Ammon's horn (tissue), 1 donor: ENCODE data around the gene BCAR3.
"Not testable (repeated sequence)": the region's sequence is repeated elsewhere in the genome, so short reads cannot be mapped to it uniquely, and the experiment has no call there.

Source experiments
- DNase-seq: peaks from one replicate; pipeline ENCODE4 v3.0.0-alpha.2; 2016; ENCODE audit warnings: low spot score

The BCAR3 gene

DNA sequence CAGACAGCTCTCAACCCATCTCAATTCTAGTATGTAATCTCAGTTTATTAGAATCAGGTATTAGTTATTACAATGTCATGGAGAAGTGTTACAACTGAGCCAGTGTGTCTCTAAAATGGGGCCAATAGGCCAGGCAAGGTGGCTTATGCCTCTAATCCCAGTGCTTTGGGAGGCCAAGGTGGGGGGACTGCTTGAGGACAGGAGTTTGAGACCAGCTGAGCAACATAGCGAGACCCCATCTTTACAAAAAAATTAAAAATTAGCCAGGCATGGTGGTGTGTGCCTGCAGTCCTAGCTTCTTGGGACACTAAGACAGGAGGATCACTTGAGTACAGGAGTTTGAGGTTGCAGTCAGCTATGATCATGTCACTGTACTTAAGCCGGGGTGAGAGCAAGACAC lies 104.9 kb downstream of the BCAR3 start:
- DNase-seq, result no peak

DNA sequence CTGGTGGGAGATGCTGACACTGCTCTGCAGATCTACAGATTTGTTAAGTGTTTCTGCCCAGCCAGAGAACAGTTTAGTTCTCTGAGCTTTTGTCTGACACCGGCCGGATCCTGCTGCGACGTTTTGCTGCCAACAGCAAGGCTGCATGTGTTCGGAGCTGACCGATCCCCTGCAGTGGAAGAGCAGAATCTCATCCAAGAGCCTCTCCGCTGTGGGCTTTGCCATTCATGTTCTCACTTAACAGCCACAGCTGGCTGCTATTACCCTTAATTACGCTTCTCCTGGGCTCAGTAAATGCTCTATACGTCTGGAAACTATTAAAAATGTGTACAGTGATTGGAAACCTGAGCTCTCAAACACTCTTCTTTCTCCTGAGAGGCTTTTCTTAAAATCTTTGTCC lies 105.3 kb downstream of the BCAR3 start:
- peak; percentile 67 for DNase-seq

DNA sequence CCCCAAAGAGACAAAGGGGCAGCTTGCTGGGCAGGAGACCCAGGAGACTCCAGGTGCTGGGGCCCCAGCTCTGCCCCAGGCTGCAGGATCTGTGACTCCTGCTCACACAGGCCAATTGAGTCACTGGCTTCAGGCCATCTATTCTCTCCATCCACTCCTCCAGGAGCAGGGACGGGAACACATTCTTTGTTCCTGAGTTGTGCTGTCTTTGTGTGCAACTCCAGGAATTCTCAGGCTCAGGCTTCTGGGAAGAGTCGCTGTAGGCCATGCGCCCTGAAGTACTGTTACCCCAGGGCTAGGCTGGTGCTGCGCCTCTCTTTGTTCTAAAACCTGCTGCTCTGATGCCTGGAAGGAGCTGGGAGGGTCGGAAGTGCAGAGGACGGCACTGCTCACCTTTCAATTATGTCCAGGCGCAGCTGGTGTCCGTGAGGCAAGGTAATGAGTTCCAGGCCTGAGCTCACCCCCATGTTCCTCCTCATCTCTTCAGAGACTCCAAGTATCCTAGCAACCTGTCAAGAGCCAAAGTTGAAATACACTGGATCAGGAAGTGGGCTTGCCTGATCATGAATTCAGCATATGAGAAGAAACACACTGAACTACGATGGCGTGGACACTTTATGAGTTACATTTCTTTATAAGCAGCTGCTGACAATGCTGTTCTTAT lies 105.9 kb downstream of the BCAR3 start:
- no peak for DNase-seq

DNA sequence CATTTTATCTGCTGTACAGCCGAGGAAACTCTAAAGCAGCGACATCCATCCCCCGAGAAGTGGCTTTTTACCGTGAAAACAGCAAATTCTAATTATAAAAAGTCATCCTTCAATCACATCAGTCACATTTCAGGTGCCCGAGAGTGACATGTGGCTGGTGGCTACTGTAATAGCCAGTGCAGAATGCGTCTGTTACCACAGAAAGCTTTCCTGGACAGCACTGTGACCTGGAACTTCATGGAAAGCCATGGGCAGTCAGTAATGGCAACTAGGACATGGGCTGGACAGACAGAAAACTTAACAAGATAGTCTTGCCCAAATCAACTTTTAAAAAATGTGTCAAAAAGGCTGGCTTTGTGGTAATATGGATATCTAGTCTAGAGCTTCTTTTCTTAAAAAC lies 106.6 kb downstream of the BCAR3 start:
- DNase-seq, result no peak

DNA sequence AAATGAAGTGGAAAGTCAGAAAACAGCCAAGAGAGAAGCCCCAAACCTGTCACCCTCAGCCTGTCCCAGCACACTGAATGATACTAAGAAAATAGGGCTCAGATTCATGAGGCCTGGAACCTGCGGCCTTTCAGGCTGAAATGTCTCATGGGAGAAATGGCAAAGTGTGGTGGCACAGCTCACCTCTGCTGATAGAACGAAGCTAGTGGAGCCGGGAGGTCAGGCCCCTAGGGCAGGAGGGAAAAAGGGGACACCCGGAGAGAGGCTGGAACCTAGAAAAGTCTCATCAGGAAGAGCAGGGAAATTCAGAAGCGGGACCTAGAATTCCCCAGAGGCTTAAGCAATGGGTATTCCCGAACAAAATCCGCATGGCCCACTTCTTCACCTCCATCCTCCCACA lies 107.1 kb downstream of the BCAR3 start:
- DNase-seq, result no peak

DNA sequence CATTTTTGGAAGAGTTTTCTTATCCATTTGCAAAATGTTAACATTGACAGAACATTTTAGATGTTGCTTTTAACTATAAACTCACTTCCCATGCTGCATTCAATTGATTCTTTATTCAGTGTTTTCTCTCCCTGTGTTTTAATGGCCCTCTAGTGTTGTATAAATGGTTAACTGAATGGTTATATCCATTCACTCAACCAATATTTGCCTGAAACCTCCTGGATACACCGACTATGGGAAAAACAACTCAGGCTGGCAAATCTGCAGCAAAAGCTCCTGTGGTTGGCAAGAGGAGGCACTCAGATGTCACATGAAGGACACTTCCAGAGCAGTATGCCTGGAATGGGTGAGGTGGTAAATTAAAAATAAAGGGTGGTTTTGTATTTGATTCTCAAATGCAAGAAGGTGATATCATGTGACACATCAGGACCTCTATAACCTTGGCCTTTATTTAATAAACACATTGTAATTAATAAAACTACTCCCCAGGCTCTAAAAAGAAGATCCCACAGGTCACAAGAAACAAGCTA lies 107.6 kb downstream of the BCAR3 start:
- DNase-seq, result no peak

DNA sequence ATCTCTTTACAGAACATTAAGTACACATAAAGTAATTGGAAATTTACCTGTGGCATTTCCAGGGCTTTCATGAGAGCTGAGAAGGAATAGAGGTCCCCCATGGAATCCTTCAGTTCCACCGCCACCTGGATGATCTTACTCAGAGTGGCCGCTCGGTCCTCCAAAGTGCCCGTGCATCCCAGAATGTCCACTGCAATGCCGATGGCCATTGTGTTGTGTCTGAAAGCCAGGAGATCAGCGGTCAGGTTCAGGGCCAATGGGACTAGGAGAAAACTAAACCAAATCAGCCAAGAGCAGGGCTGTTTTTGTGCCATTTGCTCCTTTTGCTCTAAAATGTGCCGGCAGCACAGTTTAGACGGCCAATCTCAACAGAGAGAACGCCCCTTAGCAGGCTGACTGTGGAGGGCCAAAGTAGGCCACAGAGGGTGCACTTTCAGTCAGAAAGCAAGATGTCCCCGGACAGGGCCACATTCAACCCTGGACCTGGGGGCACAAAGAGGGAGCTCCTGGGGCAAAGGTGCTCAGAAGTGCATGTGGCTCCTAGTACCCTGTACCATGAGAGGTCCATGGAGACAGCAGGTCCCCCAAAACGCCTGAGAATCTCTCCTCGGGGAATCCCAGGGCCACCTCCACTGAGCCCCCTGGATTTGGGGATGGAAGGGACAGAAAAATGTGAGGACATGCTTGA lies 109.9 kb downstream of the BCAR3 start:
- no peak for DNase-seq

DNA sequence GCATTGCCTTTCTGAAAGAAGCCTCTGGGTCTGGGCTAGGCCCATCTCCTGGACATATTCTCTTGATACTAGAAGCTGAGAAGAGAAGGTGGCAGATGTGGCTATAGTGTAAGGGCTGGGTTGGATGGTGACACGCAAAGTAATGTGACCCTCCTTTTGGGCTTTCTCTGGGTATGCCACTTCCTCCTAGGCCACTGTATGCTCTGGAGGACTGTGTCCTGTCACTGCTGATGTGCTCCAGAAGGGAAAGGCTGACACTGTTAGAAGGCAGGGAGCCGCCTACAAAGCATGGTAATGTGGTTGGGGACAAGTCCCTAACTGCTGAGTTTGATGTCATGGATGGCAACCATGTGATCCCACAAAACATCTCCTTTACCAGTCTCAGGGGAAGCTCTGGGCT lies 112.1 kb downstream of the BCAR3 start:
- DNase-seq, result no peak

DNA sequence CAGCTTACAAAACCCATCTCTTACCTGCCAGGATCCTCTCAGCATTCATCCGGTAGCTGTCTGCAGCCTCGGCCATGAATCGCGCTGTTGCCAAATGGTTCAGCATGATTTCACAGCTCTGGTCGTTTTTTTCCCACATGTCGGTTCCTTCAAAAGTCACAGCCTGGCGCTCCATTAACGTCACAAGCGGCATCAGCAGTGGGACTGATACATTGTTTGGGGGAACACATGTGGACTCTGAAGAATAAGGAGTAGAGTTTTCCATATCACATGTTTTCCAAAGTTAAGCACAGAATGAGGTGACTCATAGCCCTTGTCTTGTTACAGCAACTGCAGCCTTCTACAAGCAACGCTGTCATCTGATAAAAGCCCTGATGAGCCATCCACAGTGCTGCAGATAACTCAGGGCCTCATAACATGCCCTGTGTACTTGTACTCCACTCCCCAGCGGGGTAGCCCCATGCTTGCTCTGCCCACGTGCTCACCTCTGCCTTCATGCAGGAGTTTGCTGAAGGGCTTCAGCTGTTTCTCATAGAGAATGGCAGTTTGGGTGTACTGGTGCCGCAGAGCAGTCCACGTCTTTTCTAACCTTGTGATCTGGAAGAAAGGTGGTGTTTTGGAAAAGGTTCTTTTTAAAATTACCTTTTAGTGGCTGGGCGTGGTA lies 114.2 kb downstream of the BCAR3 start:
- DNase-seq, result no peak

DNA sequence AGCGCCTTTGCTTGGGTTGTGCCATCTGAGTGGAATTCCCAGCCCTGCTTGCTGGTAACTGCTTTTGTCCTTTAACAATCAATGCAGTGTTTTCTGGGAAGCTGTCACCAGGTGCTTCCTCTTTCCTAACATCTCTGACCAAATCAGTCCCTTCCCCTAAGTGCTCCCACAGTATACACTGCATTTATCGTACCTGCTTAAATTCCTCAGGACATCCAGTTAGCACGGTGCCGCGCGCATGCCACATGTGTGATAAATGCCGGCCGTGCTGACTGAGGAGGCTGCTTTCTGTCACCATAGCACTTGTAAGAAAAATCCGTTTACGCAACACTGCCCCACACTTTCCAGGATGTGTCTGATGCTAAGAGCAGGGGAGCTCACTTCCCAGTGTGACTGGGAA lies 115.4 kb downstream of the BCAR3 start:
- DNase-seq, result no peak

DNA sequence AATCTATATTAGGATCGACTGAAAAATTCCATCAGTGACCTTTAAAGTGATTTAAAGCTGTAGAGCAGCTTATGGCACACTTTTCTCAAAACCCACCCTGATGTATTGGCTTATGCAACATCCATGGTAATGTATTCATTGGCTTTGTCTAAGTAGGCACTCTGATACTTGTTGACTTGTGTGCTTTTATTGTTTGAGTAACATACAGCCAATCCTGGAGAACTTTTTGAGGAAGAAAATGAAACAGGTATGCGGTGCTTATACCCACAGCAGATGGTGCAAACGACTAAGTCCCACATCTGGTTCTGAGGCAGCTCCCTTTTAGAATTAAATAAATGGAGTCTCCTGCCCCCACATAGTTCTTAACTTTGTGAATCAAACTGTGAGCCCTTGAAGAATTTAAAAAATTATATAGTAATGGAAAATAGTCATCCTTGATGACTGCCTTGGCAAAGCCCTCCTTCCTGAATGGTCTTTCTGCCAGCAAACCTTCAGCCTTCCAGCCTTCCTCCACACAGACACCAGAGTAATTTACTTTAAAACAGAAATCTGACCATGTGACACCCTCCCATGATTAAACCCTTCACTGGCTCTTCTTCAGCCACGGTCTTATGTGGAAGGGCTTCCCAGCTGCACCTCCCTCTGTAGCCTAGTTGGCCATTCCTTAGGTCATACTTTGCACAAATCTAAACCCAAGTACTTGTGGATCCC lies 116.0 kb downstream of the BCAR3 start:
- no peak for DNase-seq

DNA sequence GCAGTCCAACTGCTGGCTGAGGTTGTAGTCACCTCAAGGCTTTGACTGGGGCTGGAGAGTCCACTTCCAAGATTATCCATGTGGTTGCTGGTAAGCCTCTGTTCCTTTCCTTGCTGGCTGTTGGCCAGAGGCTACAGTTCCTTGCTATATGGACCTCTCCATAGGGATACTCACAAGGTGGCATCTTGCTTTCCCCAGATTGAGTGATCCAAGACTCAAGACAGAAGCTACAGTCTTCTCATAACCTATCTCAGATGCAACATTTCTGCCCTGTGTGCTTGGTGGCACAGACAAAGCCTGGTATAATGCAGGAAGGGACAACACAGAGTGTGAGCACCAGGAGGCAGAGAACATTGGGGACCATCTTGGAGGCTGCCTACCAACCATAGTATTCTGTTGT lies 121.9 kb downstream of the BCAR3 start:
- DNase-seq, result no peak

DNA sequence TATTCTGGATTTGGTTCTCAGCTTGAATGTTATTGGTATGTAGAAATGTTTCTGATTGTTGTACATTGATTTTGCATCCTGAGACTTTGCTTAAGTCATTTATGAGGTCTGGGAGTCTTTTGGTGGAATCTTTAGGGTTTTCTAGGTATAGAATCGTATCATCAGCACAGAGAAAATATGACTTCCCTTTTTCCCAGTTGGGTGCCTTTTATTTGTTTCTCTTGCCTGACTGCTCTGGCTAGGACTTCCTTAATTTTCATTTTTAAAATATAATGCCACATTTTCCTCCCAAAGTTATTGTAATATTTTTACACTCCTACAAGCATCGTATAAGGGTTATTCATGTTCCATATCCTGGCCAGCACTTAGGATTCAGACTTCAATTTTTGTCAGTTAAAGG lies 122.6 kb downstream of the BCAR3 start:
- DNase-seq, result no peak

DNA sequence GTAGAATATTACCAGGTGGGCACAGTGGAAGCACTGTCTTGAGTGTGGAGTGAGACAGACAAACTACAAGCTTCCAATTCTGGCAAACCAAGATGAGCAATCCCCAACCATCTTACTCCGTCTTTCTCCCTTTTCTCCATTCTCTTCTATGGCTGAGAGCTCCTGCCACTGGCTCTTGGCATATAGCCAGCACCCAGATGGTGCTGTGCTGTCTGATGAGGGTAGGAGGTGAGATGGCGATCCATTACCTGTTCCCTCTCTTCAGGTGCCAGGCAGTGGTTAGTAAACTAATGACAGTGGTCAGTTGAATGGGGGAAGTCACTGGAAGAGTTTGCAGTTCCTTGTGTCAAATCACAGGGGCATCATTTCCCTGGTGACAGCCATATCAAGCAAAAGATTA lies 125.3 kb downstream of the BCAR3 start:
- no peak for DNase-seq

DNA sequence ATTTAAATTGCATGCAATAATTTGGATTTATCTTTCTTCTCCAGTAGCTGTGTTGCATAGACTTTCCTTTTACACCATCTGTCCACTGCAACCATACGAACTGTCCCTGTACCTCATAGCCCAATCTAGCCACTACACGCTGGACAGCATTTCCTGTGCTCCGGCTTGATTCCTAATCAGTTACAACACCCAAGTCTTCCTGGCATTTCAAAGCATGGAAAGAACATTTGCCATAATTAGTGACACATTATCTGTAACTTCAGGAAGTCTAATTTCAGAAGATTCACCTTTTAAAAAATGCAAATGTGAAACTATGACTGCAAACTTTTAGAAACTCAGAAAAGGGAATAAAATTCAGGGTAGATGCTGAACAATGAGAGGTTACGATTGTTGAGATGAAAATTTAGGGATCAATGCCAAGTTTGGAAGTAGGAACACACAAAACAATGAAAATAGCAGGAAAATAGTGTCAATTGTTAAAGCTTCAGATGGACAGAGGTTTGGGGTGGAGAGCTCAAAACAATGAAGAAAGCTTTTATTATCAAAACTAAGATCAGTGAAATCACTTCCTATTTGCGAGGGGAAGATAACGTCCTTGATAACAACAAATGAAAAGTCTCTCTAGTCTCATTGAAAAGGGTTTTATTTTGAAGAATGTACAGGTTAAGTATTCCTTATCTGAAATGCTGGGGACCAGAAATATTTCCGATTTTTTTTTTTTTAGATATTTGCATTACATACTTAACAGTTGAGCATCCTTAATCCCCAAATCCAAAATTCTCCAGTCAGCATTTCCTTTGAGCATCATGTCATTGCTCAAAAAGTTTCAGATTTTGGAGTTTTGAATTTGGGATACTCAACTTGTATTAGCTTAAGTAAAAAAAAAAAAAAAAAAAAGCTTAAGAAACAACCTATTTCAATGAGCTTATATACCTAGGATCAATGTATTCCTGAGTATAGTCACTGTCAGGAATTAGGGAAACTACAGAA lies 126.5 kb downstream of the BCAR3 start:
- DNase-seq, result no peak

DNA sequence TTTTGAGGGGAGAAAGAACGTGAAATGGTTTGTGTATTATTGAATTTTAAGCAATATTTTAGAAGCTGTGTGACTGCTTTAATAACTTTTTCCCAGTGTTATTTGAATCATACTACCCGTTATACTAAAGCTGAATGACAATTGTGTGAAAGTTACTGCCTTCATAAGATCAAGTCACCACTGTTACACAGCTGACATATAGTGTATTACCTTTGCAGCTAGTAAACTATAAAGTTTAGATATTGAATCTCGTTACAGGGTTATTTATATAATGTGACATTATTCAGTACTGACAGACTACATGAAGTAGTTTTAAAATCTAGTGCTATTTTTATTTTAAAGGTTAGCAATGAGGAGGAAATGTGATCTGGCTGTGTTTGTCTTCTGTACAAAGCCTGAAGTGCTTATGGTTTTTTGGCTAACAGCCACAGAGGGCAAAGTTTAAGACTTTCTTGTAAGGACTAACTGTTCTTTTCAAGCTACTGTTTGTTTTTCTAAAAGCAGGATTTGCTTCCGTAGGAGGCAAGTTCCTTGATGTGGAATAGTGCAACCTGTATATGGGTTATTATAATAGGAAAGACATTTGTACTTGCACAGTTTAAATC lies 127.6 kb downstream of the BCAR3 start:
- DNase-seq, result not testable (repeated sequence)

DNA sequence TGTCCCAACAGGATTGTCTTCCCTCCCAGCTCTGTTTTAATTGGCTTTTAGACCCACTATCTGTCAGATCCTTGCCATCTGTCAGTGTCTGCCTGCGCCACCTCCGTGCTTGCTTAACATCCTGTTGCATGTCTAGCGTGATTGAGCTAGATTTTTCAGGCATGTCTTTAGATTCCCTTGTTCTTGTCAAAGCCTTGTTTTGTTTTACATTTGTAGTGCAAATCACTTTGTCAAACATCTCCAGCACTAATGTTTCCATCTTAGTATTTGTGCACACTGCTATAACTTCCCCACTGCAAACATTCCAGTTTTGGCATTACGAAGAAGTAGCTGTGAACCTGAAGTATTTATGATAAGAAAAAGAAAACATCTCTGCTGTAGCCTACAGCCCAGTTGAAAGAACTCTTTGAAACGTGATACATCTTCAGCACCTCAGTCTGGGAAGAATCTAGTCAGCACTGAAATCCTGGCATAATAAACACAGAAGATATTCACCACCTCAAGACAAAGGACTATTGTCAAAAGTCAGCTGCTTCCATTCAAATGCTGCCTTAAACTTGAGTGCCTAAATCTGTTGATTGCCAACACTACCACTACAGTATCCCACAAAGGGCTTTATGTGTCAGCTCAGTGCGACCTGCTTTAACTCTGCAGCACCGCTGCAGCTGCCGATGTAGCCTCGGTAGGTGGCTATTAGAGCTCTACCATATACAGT lies 128.7 kb downstream of the BCAR3 start:
- peak; percentile 81 for DNase-seq

DNA sequence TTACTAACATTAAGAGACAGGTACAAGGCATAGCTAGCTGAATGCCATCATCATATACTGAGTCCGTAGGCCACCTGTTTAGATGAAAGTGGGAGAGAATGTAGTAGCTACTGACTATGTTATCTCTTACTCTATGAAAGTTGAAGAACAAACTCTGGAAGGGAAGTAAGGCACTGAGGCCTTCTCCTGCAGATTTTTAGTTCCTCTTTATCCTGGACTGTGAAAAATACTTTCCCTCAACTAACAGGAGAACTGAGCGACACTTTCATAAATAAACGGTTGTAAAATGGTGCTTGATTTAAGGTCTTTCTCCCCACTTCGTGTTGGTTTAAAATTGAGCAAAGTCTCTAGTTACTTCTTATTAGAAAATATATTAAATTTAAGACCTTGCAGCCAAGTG lies 131.8 kb downstream of the BCAR3 start:
- no peak for DNase-seq

DNA sequence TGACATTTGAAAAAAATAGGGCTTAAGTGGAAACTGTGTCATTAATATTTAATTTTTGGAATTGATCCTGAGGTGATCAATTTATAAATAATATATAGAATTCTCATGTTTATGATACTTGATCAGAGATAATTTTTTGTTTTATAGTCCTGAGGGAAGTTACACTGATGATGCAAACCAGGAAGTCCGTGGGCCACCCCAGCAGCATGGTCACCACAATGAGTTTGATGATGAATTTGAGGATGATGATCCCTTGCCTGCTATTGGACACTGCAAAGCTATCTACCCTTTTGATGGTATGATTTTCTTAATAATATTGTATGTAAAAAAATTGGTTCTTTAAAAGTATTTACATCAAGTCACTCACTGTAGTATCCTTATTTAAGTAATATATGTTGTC lies 132.5 kb downstream of the BCAR3 start:
- no peak for DNase-seq

DNA sequence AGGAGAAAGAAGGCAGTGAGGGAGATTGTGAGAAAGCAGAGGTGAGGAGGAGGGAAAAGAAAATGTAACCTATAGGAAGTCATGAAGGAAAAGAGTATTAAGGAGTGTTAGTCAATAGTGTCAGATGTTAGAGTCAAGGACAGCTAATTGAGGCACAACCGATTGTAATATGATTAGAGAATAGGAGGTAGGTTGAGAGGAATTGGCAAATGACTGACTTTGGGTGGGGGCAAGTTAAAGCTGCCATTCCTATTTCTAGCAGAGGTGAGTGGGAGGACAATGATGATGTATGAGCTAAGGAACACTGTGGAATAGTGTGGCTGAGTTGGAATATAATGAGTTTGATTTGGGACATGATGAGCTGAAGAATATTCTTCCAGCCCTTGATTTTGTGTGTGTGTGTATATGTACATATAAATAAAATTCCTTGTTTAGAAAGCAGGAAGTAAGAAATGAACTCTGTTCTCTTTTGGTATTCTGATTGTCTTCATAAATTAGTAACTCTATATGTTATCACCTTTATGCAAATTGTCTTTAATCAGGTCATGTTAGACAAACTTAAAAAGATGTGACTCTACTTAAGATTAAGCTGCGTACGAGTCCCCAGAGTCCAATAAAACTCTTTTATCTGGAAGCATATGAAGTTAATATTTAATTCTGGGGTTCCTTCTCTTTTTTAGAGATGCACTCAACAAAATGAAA lies 135.3 kb downstream of the BCAR3 start:
- DNase-seq, result no peak
